ENCODE measurements around the gene FMC1.
"Not testable (repeated sequence)": the region's sequence is repeated elsewhere in the genome, so short reads cannot be mapped to it uniquely, and the experiment has no call there.

GRCh38 chr7:139333443-139333842 is 7.7 kb upstream of the FMC1 start:
- TF ChIP-seq CTCF (conservative IDR thresholded peaks at IDR 0.05 in 1 of 2, IDR thresholded peaks at IDR 0.05 in 1 of 2; ENCODE audit: low read depth in 1 of 2, low read length in 2 of 2); EZH2 (IDR thresholded peaks at IDR 0.05; ENCODE audit: low read length, missing control alignments): not testable (repeated sequence)

Measured in fibroblast of lung (primary cell).